ENCODE results near the gene SYNE3. TPM values are rescaled to one million over a fixed set of nuclear protein-coding genes. Genes with fewer than 3 reads are reported as not detected.

SYNE3 gene, protein sequence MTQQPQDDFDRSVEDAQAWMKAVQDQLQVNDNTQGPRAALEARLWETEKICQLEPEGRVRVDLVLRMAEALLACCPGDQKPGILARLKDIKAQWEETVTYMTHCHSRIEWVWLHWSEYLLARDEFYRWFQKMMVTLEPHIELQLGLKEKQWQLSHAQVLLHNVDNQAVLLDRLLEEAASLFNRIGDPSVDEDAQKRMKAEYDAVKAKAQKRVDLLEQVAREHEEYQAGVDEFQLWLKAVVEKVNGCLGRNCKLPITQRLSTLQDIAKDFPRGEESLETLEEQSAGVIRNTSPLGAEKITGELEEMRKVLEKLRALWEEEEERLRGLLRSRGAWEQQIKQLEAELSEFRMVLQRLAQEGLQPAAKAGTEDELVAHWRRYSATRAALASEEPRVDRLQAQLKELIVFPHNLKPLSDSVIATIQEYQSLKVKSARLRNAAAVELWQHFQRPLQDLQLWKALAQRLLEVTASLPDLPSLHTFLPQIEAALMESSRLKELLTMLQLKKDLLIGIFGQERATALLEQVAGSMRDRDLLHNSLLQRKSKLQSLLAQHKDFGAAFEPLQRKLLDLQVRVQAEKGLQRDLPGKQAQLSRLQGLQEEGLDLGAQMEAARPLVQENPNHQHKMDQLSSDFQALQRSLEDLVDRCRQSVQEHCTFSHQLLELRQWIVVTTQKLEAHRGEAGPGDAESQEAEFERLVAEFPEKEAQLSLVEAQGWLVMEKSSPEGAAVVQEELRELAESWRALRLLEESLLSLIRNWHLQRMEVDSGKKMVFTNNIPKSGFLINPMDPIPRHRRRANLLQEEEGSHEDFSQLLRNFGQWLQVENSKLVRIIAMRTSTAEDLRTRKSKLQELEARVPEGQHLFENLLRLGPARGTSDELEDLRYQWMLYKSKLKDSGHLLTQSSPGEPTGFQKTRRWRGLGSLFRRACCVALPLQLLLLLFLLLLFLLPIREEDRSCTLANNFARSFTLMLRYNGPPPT
- total RNA-seq (2022; extraction: Qiagen RNA extraction; ENCODE audit: low read depth): 0.17 to 0.59 TPM (median 0.51 TPM) in 5 replicates

DNA sequence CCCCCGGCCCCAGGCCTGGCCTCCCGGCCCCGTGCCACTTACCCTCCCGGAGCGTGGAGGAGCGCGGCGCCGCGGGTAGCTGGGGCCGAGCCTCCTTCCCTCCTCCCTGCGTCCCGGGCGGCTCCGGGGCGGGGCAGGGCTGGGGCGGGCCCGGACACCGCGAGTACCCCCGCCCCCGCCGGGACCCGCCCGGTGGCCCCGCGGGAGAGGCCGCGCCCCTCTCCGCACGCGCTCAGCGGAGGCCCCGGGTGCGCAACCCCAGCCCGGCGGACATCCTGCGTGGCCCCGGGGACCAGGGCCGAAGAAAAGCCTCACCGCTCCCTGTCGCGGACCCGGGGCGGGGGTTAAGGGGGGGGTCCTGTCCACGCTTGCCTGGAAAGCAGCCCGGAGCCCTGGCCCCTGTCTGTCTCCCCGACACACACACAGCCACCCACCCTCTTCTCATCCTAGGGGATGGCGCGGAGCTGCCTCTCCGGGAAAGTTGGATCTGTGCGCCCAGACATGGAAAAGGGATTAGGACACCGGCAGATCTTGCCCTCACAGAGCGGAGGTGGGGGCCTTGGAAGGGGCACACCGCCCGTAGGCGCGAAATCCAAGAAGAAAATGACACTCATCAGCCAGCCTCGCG is at the start of gene SYNE3:
SYNE3 (minus strand) TSS at position 97 of the 628 bp plus-strand sequence. CDS start 40,829 bp downstream, outside the sequence.

DNA sequence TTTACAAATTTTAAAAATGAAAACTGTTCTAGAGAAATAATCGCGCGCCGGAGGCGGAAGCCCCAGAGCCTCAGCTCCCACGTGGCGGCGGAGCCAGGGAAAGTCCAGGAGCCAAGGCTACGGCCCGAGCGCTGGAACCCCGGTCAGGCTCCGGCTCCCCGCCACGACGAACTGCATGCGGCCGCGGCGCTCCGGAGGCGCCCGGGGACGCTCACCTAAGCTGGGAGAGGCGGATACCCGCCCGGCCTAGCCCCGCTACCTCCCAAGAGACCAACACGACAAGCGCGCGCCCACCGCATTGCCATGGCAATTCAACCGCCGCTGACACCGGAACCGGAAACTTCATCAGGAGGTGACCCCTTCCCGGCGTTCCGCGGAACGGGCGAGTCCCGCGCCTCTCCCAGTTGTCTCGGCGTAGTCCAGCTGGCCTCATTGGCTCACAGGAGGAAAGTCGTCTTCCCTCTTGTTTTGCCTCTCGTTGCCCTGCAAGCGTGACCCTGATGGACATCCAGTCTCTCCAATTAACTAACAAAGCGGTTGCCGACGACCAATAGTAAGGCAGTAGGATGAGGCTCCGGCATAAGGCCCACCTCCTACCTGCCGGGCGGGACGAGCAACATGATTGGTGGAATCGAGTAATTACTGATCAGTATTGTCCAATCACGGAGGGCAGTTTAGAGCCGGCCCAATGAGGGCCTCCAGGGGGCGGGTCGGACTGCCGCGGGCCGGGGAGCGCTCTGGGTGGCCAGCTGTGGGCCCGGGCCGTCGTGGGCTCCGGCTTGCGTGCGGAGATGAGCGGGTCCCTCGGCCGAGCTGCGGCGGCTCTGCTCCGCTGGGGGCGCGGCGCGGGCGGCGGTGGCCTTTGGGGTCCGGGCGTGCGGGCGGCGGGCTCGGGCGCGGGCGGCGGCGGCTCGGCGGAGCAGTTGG is 18.1 kb upstream of the SYNE3 start, which contains the start of gene GLRX5:
GLRX5 (plus strand) TSS at position 752 of the 927 bp plus-strand sequence; CDS start at position 792, 40 bp downstream.

Other genes starting within 250 kb of the SYNE3 start
- 4.2 to 6.5 TPM (median 4.3 TPM) in 5 replicates for gene CLMN, start 196.7 kb downstream of the SYNE3 start, total RNA-seq (2022; extraction: Qiagen RNA extraction; ENCODE audit: low read depth)
- gene GLRX5, start 18.4 kb upstream of the SYNE3 start, total RNA-seq (2022; extraction: Qiagen RNA extraction; ENCODE audit: low read depth): 59.4 to 74.6 TPM (median 65.8 TPM) in 5 replicates
- gene TCL1B, start 169.8 kb upstream of the SYNE3 start, total RNA-seq (2022; extraction: Qiagen RNA extraction; ENCODE audit: low read depth): not detected in 5 replicates
- gene TCL1A, start 197.5 kb upstream of the SYNE3 start, total RNA-seq (2022; extraction: Qiagen RNA extraction; ENCODE audit: low read depth): not detected in 5 replicates